SK-N-SH (cell line): ENCODE measurements around the gene CASP7. TPM values are rescaled to one million over a fixed set of nuclear protein-coding genes. Genes with fewer than 3 reads are reported as not detected.

ENCODE experiments used
- CTCF ChIA-PET: fragments of 300-600, 350-600 bp; formaldehyde crosslinking; extraction: SDS; loops from one replicate; lab custom pipeline; 2021; lab: Yijun Ruan, JAX
- POLR2A ChIA-PET: fragments of 350-600 bp; sonication (Branson Sonifier 250); formaldehyde crosslinking; extraction: SDS; loops from one replicate; lab custom pipeline; 2020; ENCODE audit warnings: antibody characterized with exemption, inconsistent platforms; lab: Yijun Ruan, JAX
- DNase-seq: peaks from one replicate; pipeline ENCODE4 v3.0.0; 2012
- H2AFZ ChIP-seq: fragments of 200-600 bp; sonication (generic); 2 replicates; pipeline ENCODE4 v1.8.1; 2016; ENCODE audit warnings: antibody characterized with exemption, mild to moderate bottlenecking, low read depth
- H3F3A ChIP-seq: fragments of 200-600 bp; sonication (generic); replicated peaks from 2 replicates; pipeline ENCODE3; 2016; ENCODE audit warnings: antibody characterized with exemption, mild to moderate bottlenecking; ENCODE audit not compliant: insufficient read depth
- H3K27ac ChIP-seq, 2 experiments: fragments of 200-500 bp in 1 of 2; fragments of 200-600 bp in 1 of 2; sonication (Bioruptor generic) in 1 of 2; sonication (generic), shearing (Covaris generic) in 1 of 2; 2 replicates each; pipeline versions ENCODE4 v1.5.1 to v1.6.1; 2014 to 2016; ENCODE audit warnings: low read depth in 2 of 2, inconsistent platforms in 1 of 2, low read length in 1 of 2, mild to moderate bottlenecking in 1 of 2, mixed read lengths in 1 of 2
- H3K27me3 ChIP-seq: fragments of 200-600 bp; sonication (generic), shearing (Covaris generic); 2 replicates; pipeline ENCODE4 v1.6.1; 2016; ENCODE audit warnings: mixed run types; ENCODE audit not compliant: insufficient read depth
- H3K36me3 ChIP-seq, 2 experiments: fragments of 200-500 bp in 1 of 2; fragments of 200-600 bp in 1 of 2; sonication (Bioruptor generic) in 1 of 2; sonication (generic) in 1 of 2; replicated peaks in 1 of 2; 2 replicates each; pipeline versions ENCODE3 to v1.5.1; 2014 to 2016; ENCODE audit warnings: low read length in 1 of 2, mild to moderate bottlenecking in 1 of 2; ENCODE audit not compliant: insufficient read depth in 2 of 2, control insufficient read depth in 1 of 2
- H3K4me1 ChIP-seq, 2 experiments: fragments of 200-500 bp in 1 of 2; fragments of 200-600 bp in 1 of 2; sonication (Bioruptor generic) in 1 of 2; sonication (generic), shearing (Covaris generic) in 1 of 2; 2 replicates each; pipeline versions ENCODE4 v1.5.1 to v1.6.1; 2014 to 2016; ENCODE audit warnings: low read depth in 1 of 2, low read length in 1 of 2, mixed run types in 1 of 2; ENCODE audit not compliant: insufficient read depth in 2 of 2, control insufficient read depth in 1 of 2
- H3K4me2 ChIP-seq: fragments of 200-600 bp; sonication (generic), shearing (Covaris generic); 2 replicates; pipeline ENCODE4 v1.6.1; 2017; ENCODE audit warnings: mixed run types
- H3K4me3 ChIP-seq, 2 experiments: fragments of 200-500 bp in 1 of 2; fragments of 200-600 bp in 1 of 2; sonication (Bioruptor generic) in 1 of 2; sonication (generic), shearing (Covaris generic) in 1 of 2; 2 replicates each; pipeline versions ENCODE4 v1.5.1 to v1.8.1; 2014 to 2016; ENCODE audit warnings: low read depth in 2 of 2, inconsistent platforms in 1 of 2, low read length in 1 of 2, mild to moderate bottlenecking in 1 of 2, mixed read lengths in 1 of 2, moderate library complexity in 1 of 2
- H3K79me2 ChIP-seq: fragments of 200-600 bp; sonication (generic); 2 replicates; pipeline ENCODE4 v1.8.1; 2017; ENCODE audit warnings: mild to moderate bottlenecking; ENCODE audit not compliant: insufficient read depth
- H3K9ac ChIP-seq: fragments of 200-600 bp; sonication (generic); 2 replicates; pipeline ENCODE4 v1.6.1; 2017; ENCODE audit warnings: mixed run types
- H3K9me2 ChIP-seq: fragments of 200-600 bp; sonication (generic); 2 replicates; pipeline ENCODE4 v1.6.1; 2017; ENCODE audit warnings: mixed run types
- H3K9me3 ChIP-seq: fragments of 200-600 bp; sonication (generic); 2 replicates; pipeline ENCODE4 v1.6.1; 2017; ENCODE audit warnings: mixed run types, mild to moderate bottlenecking, moderate library complexity
- H4K20me1 ChIP-seq: fragments of 200-600 bp; sonication (generic); 2 replicates; pipeline ENCODE4 v1.6.1; 2017; ENCODE audit warnings: mild to moderate bottlenecking, mixed run types; ENCODE audit not compliant: insufficient read depth
- EP300 ChIP-seq, 2 experiments: IDR thresholded peaks; 2 replicates each; pipeline versions ENCODE4 v1.4.0 to v1.6.1; 2012; ENCODE audit warnings: borderline replicate concordance in 1 of 2, low read depth in 1 of 2, low read length in 1 of 2
- EZH2phosphoT487 ChIP-seq: fragments of 200-600 bp; sonication (generic); IDR thresholded peaks from 2 replicates; pipeline ENCODE4 v1.6.1; 2017; ENCODE audit warnings: low read depth, mixed run types, mild to moderate bottlenecking, antibody characterized with exemption, moderate library complexity, borderline replicate concordance
- FOXJ3 ChIP-seq: sonication (generic); formaldehyde crosslinking; IDR thresholded peaks from 2 replicates; pipeline ENCODE4 v1.5.1; 2020; ENCODE audit warnings: mild to moderate bottlenecking, missing genetic modification reagents
- JUND ChIP-seq: IDR thresholded peaks from 2 replicates; pipeline ENCODE4 v1.4.0; 2012
- MXI1 ChIP-seq: IDR thresholded peaks from 2 replicates; pipeline ENCODE4 v1.6.1; 2012; ENCODE audit warnings: mild to moderate bottlenecking, low read depth, low read length, improper control_type of control experiment
- PBX3 ChIP-seq: IDR thresholded peaks from 2 replicates; pipeline ENCODE4; 2012
- RAD21 ChIP-seq: IDR thresholded peaks from 2 replicates; pipeline ENCODE4 v1.6.1; 2012; ENCODE audit warnings: mild to moderate bottlenecking, low read length
- RCOR1 ChIP-seq: fragments of 150-350 bp; IDR thresholded peaks from 2 replicates; pipeline ENCODE4 v1.6.1; 2017; ENCODE audit warnings: antibody characterized with exemption, low read length
- RFX5 ChIP-seq: IDR thresholded peaks from 2 replicates; pipeline ENCODE4 v1.6.1; 2012; ENCODE audit warnings: mild to moderate bottlenecking, improper control_type of control experiment, low read length
- SMC3 ChIP-seq: IDR thresholded peaks from 2 replicates; pipeline ENCODE4 v1.6.1; 2012; ENCODE audit warnings: low read depth, low read length, improper control_type of control experiment
- TCF12 ChIP-seq: IDR thresholded peaks from 2 replicates; pipeline ENCODE4 v1.4.0; 2012
- WGBS: methylation state at CpG from one replicate; pipeline ENCODE4 v1.1.6; 2017; ENCODE audit warnings: low lambda C conversion rate; 5-methylcytosine and 5-hydroxymethylcytosine counted together
- polyA plus RNA-seq, 3 experiments: library from polyadenylated mRNA; depleted of rRNA; stranded (reverse); fragments of >200 nt; gene quantifications; 2 replicates each; pipeline ENCODE4 v1.2.3, GENCODE V29; 2012
- TF ChIP-seq, protein P1 (sequence below): IDR thresholded peaks from 2 replicates; pipeline ENCODE4 v1.4.0; 2012; ENCODE audit warnings: low read depth, borderline replicate concordance
- TF ChIP-seq, protein P2 (sequence below): fragments of 200-600 bp; sonication (generic); IDR thresholded peaks from 2 replicates; pipeline ENCODE4 v1.6.1; 2017; ENCODE audit warnings: antibody characterized with exemption, mild to moderate bottlenecking, moderate library complexity

Gene CASP7
- polyA plus RNA-seq, 1 of the 3 experiments (the other 2 are of a cell fraction), result 15.1 TPM

- Histone ChIP-seq H3F3A (no peaks in the 10 kb centered on the region), H2AFZ (no peak overlapping the region), H3K4me3 (no peak overlapping the region), H3K79me2 (no peaks in the 10 kb centered on the region), H3K27ac (no peak overlapping the region), H3K27me3 (no peaks in the 10 kb centered on the region; the same call in 1 of the 2 replicates), H3K4me2 (no peak overlapping the region), H3K36me3 (no peaks in the 10 kb centered on the region), H4K20me1 (no peaks in the 10 kb centered on the region), H3K9me3 (no peaks in the 10 kb centered on the region), H3K9ac (no peak overlapping the region), H3K4me1 (peaks cover 0 to 3% of the 10 kb centered on the region in 2 experiments; a peak in 2 of 4 replicates), H3K9me2 (no peaks in the 10 kb centered on the region)
- ChIA-PET CTCF (interaction anchor here (1.0 kb wide), 1 partner anchor 18 kb away, joined by 4 read pairs; the partner anchor contains the start of gene CASP7), POLR2A (no interaction called here)
- no peak for DNase-seq
- 96% methylated on average over 2 of the region's 2 CpGs for whole genome bisulfite sequencing
- TF ChIP-seq, protein P1, sequence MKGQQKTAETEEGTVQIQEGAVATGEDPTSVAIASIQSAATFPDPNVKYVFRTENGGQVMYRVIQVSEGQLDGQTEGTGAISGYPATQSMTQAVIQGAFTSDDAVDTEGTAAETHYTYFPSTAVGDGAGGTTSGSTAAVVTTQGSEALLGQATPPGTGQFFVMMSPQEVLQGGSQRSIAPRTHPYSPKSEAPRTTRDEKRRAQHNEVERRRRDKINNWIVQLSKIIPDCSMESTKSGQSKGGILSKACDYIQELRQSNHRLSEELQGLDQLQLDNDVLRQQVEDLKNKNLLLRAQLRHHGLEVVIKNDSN, result no peak
- no peak for TF ChIP-seq RCOR1
- TF ChIP-seq EP300 (IDR thresholded peaks at IDR 0.05; ENCODE audit: borderline replicate concordance in 1 of 2, low read depth in 1 of 2, low read length in 1 of 2), result no peak
- no peak for TF ChIP-seq RAD21
- no peak for TF ChIP-seq PBX3
- no peak for TF ChIP-seq FOXJ3
- TF ChIP-seq SMC3, result no peak
Observed at GRCh38 chr10:113661332-113661731, 18.4 kb upstream of the CASP7 start.

DNA sequence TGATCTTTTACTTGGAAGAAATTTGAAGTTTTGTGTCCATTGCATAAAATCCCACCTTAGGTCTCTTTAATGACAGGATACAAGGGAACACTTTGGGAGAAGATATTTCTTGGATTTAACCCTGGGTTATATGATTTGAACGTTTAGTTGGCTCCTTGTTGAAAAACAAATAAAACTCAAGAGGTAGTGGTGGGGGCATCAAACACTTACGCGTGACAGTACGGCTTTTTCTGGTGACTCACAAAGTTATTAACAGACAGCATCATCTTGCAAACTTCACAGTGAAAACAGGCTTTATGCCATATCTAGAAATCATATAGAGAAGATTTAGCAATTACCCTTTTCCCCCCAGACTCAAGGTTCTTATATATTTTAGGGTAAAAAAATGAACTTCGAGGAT, 16.6 kb upstream of the CASP7 start:
- Histone ChIP-seq H2AFZ (no peak overlapping the region), H3K9me2 (no peaks in the 10 kb centered on the region), H4K20me1 (no peaks in the 10 kb centered on the region), H3K36me3 (no peaks in the 10 kb centered on the region), H3K4me1 (peaks cover 0 to 11% of the 10 kb centered on the region in 2 experiments; a peak in 2 of 4 replicates), H3K4me3 (no peak overlapping the region), H3K9me3 (no peaks in the 10 kb centered on the region), H3K4me2 (no peak overlapping the region), H3K27me3 (no peaks in the 10 kb centered on the region; the same call in 1 of the 2 replicates), H3K9ac (no peak overlapping the region), H3K79me2 (no peaks in the 10 kb centered on the region), H3F3A (no peaks in the 10 kb centered on the region), H3K27ac (no peak overlapping the region)
- 31% methylated on average over 5 of the region's 5 CpGs for WGBS
- POLR2A ChIA-PET, result no interaction called here
- CTCF ChIA-PET, result interaction anchor here (0.7 to 2.7 kb wide), 2 partner anchors 17 to 30 kb away, joined by 4 to 13 read pairs; partner anchors contain the start of gene CASP7
- no peak for DNase-seq
- no peak for TF ChIP-seq PBX3
- no peak for TF ChIP-seq EZH2phosphoT487
- TF ChIP-seq RAD21, result no peak
- TF ChIP-seq, protein P2, sequence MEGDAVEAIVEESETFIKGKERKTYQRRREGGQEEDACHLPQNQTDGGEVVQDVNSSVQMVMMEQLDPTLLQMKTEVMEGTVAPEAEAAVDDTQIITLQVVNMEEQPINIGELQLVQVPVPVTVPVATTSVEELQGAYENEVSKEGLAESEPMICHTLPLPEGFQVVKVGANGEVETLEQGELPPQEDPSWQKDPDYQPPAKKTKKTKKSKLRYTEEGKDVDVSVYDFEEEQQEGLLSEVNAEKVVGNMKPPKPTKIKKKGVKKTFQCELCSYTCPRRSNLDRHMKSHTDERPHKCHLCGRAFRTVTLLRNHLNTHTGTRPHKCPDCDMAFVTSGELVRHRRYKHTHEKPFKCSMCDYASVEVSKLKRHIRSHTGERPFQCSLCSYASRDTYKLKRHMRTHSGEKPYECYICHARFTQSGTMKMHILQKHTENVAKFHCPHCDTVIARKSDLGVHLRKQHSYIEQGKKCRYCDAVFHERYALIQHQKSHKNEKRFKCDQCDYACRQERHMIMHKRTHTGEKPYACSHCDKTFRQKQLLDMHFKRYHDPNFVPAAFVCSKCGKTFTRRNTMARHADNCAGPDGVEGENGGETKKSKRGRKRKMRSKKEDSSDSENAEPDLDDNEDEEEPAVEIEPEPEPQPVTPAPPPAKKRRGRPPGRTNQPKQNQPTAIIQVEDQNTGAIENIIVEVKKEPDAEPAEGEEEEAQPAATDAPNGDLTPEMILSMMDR, result no peak
- TF ChIP-seq TCF12, result no peak
- no peak for TF ChIP-seq JUND
- no peak for TF ChIP-seq MXI1
- TF ChIP-seq RFX5, result no peak
